ENCODE data around the gene RPS6KB2.

DNA sequence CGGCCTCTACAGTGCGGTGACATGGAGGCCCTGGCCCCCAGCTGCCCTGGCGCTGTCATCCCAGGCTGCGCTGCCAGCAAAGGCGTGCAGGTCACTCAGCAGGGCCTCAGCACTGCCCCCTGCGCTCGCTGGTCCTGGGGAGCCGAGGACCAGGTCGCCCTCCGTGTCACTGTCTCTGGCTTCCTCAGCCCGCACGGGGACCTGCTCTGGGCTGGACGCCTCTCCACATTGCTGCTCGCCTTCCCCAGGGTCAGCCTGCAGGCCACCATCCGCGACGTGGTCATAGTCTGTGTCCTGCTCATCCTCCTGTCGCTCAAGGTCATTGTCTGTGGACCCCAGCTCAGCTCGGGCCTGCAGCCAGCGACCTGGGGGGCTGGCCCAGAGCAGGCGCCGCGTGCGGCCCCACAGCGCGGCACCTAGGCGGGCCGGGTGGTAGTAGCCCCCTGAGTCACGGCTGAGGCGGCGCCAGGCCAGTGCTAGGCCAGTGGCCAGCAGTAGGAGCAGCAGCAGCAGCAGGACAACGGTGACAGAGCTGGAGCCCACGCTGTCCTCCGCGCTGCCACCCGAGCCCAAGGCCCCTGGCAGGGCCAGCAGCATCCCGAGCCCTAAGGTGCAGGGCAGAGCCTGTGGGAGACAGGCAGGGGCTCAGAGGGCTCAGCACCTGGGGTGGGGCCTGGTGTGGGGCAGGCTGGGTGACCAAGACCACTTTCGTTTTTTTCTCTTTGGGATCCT is 7.6 kb downstream of the RPS6KB2 start:
- TF ChIP-seq, protein P1, sequence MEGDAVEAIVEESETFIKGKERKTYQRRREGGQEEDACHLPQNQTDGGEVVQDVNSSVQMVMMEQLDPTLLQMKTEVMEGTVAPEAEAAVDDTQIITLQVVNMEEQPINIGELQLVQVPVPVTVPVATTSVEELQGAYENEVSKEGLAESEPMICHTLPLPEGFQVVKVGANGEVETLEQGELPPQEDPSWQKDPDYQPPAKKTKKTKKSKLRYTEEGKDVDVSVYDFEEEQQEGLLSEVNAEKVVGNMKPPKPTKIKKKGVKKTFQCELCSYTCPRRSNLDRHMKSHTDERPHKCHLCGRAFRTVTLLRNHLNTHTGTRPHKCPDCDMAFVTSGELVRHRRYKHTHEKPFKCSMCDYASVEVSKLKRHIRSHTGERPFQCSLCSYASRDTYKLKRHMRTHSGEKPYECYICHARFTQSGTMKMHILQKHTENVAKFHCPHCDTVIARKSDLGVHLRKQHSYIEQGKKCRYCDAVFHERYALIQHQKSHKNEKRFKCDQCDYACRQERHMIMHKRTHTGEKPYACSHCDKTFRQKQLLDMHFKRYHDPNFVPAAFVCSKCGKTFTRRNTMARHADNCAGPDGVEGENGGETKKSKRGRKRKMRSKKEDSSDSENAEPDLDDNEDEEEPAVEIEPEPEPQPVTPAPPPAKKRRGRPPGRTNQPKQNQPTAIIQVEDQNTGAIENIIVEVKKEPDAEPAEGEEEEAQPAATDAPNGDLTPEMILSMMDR (IDR thresholded peaks at IDR 0.05): no peak
- no peak for TF ChIP-seq POLR2A (IDR thresholded peaks at IDR 0.05)

Data from uterus (tissue), 2 donors.